HepG2 (cell line): ENCODE measurements around the gene CCDC57. TPM values are rescaled to one million over a fixed set of nuclear protein-coding genes. Genes with fewer than 3 reads are reported as not detected.

Experiments
- CBX5 ChIP-seq: sonication (generic); formaldehyde crosslinking; IDR thresholded peaks from 2 replicates; pipeline ENCODE4 v1.4.0; 2020; ENCODE audit warnings: missing genetic modification reagents, borderline replicate concordance
- CENPBD1 ChIP-seq: sonication (generic); formaldehyde crosslinking; IDR thresholded peaks from 2 replicates; pipeline ENCODE4 v1.8.0; 2022; ENCODE audit warnings: missing genetic modification reagents, low read depth, mild to moderate bottlenecking, borderline replicate concordance
- IRF9 ChIP-seq: sonication (generic); formaldehyde crosslinking; IDR thresholded peaks from 2 replicates; pipeline ENCODE4 v1.8.0; 2022; ENCODE audit warnings: missing genetic modification reagents, mild to moderate bottlenecking, borderline replicate concordance
- KDM2A ChIP-seq: sonication (generic); formaldehyde crosslinking; IDR thresholded peaks from 2 replicates; pipeline ENCODE4 v1.4.0; 2020; ENCODE audit warnings: low read depth, missing genetic modification reagents, borderline replicate concordance
- KLF16 ChIP-seq, 2 experiments: sonication (generic) in 1 of 2; formaldehyde crosslinking in 1 of 2; IDR thresholded peaks; 2 replicates each; pipeline versions ENCODE4 v1.6.1 to v1.8.0; 2016 to 2023; ENCODE audit warnings: missing genetic modification reagents in 2 of 2, missing compliant biosample characterization in 1 of 2
- NFIC ChIP-seq: IDR thresholded peaks from 2 replicates; pipeline ENCODE4 v1.6.1; 2012; ENCODE audit warnings: mild to moderate bottlenecking, low read length, inconsistent platforms
- PBX2 ChIP-seq: IDR thresholded peaks from 2 replicates; pipeline ENCODE4 v1.6.1; 2016; ENCODE audit warnings: control low read depth
- SNAI1 ChIP-seq: sonication (generic); formaldehyde crosslinking; IDR thresholded peaks from 2 replicates; pipeline ENCODE4 v1.5.0; 2020; ENCODE audit warnings: mild to moderate bottlenecking, missing genetic modification reagents, borderline replicate concordance
- TEAD2 ChIP-seq: sonication (generic); formaldehyde crosslinking; IDR thresholded peaks from 2 replicates; pipeline ENCODE4 v1.9.0; 2021; ENCODE audit warnings: missing genetic modification reagents
- ZFY ChIP-seq: sonication (generic); formaldehyde crosslinking; IDR thresholded peaks from 2 replicates; pipeline ENCODE4 v1.4.0; 2020; ENCODE audit warnings: missing genetic modification reagents
- ZNF124 ChIP-seq: sonication (generic); formaldehyde crosslinking; IDR thresholded peaks from 2 replicates; pipeline ENCODE4 v1.4.0; 2020; ENCODE audit warnings: missing genetic modification reagents
- ZNF274 ChIP-seq: sonication (generic); formaldehyde crosslinking; IDR thresholded peaks from 2 replicates; pipeline ENCODE4 v1.5.1; 2020; ENCODE audit warnings: mild to moderate bottlenecking, missing genetic modification reagents
- ZNF317 ChIP-seq: sonication (generic); formaldehyde crosslinking; IDR thresholded peaks from 2 replicates; pipeline ENCODE4 v1.5.0; 2020; ENCODE audit warnings: mild to moderate bottlenecking, missing genetic modification reagents
- ZNF7 ChIP-seq: IDR thresholded peaks from 2 replicates; pipeline ENCODE4 v1.6.1; 2016; ENCODE audit warnings: missing biosample characterization, missing genetic modification reagents
- ZNF790 ChIP-seq: sonication (generic); formaldehyde crosslinking; IDR thresholded peaks from 2 replicates; pipeline ENCODE4 v1.8.0; 2022; ENCODE audit warnings: missing genetic modification reagents, mild to moderate bottlenecking, borderline replicate concordance
- polyA plus RNA-seq, 8 experiments: library from polyadenylated mRNA; depleted of rRNA in 3 of 8; stranded (reverse) in 7 of 8; unstranded in 1 of 8; fragments of >200 nt; fragmentation: Illumina TruSeq in 4 of 8; extraction: Trizol in 4 of 8; gene quantifications; 2 replicates each; pipeline versions ENCODE4 v1.2.1 to v1.2.3, GENCODE V29; 2011 to 2016; ENCODE audit warnings: low read depth in 4 of 8, missing spikeins in 1 of 8, mixed read lengths in 1 of 8; ENCODE audit not compliant: insufficient read depth in 1 of 8
- total RNA-seq, 5 experiments: library from RNA; depleted of rRNA; stranded (reverse); fragments of >200 nt; fragmentation: Illumina TruSeq; extraction: Trizol; gene quantifications; 2 replicates each; pipeline ENCODE4 v1.2.3, GENCODE V29; 2016; ENCODE audit warnings: low read depth in 1 of 5
- TF ChIP-seq, protein P1 (sequence below): sonication (generic); formaldehyde crosslinking; conservative IDR thresholded peaks from 2 replicates; pipeline ENCODE4 v1.4.0; 2020; ENCODE audit warnings: missing genetic modification reagents
- TF ChIP-seq, protein P2 (sequence below): sonication (generic); formaldehyde crosslinking; IDR thresholded peaks from 2 replicates; pipeline ENCODE4 v1.5.1; 2020; ENCODE audit warnings: mild to moderate bottlenecking, missing genetic modification reagents, moderate library complexity
- TF ChIP-seq, protein P3 (sequence below): sonication (generic); formaldehyde crosslinking; IDR thresholded peaks from 2 replicates; pipeline ENCODE4 v1.4.0; 2020; ENCODE audit warnings: low read depth, mild to moderate bottlenecking, missing genetic modification reagents

Gene CCDC57
- total and polyA plus RNA-seq, 2 of the 13 experiments (the other 11 are each of a cell fraction or from before 2014, with no cell fraction given): 59.3 to 59.9 TPM

DNA sequence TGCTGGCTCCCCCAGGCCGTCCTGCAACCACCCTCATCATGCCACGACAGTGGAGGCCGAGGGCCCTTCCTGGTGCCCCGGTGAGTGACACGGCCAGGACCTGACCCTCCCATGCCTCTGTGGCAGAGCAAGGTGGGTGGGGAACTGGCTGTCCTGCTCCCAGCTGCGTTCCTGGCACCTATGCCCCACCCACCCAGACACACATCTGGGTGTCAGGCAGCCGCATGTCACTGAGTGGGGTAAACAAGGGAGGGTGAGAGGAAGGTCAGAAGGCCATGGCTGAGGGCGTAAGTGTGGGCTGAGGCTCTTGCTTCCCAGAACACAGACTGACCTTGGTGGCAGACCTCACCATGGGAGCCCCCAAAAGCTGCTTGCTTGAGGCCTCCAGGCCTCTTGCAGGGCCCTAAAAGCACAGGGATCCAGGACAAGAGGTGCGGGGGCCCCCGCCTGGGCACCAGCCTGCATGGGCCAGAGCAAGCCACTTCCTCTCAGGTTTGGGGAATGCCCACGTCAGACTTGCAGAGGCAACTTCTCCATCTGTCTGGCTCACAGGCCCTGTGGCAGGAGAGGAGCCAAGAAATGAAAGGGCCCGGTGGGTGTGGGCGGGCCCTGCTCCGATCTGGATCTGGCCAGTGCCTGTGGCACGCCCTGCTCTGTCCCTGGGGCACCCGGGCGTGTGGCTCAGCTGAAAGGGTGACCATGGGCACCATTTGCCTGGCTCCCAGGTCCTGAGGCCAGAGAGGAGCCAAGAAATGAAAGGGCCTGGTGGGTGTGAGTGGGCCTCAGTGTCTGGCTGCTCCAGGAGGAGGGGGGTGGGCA is 3.9 kb upstream of the CCDC57 start (continued):
- TF ChIP-seq PBX2 (CRISPR knock-in tag) (no peak), NFIC (no peak), ZNF790 (CRISPR knock-in tag) (no peak), ZNF317 (CRISPR knock-in tag) (no peak), ZNF274 (no peak; the same call in 1 of the 2 replicates), CBX5 (CRISPR knock-in tag) (no peak), KDM2A (CRISPR knock-in tag) (peak; percentile 51; the same call in 1 of the 2 replicates), TEAD2 (CRISPR knock-in tag) (no peak), KLF16 (CRISPR knock-in tag; IDR thresholded peaks at IDR 0.05) (peak in 1 of 2 experiments; percentile 80; a peak in 1 of 4 replicates), CENPBD1 (CRISPR knock-in tag) (no peak), ZNF7 (CRISPR knock-in tag) (no peak), ZFY (CRISPR knock-in tag) (peak; percentile 70), IRF9 (0 out of 2 replicates have a peak, but pooled peaks have one; percentile 26), ZNF124 (CRISPR knock-in tag) (no peak), SNAI1 (no peak)
- TF ChIP-seq, protein P1, sequence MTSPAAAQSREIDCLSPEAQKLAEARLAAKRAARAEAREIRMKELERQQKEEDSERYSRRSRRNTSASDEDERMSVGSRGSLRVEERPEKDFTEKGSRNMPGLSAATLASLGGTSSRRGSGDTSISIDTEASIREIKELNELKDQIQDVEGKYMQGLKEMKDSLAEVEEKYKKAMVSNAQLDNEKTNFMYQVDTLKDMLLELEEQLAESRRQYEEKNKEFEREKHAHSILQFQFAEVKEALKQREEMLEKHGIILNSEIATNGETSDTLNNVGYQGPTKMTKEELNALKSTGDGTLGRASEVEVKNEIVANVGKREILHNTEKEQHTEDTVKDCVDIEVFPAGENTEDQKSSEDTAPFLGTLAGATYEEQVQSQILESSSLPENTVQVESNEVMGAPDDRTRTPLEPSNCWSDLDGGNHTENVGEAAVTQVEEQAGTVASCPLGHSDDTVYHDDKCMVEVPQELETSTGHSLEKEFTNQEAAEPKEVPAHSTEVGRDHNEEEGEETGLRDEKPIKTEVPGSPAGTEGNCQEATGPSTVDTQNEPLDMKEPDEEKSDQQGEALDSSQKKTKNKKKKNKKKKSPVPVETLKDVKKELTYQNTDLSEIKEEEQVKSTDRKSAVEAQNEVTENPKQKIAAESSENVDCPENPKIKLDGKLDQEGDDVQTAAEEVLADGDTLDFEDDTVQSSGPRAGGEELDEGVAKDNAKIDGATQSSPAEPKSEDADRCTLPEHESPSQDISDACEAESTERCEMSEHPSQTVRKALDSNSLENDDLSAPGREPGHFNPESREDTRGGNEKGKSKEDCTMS: no peak
- TF ChIP-seq, protein P2, sequence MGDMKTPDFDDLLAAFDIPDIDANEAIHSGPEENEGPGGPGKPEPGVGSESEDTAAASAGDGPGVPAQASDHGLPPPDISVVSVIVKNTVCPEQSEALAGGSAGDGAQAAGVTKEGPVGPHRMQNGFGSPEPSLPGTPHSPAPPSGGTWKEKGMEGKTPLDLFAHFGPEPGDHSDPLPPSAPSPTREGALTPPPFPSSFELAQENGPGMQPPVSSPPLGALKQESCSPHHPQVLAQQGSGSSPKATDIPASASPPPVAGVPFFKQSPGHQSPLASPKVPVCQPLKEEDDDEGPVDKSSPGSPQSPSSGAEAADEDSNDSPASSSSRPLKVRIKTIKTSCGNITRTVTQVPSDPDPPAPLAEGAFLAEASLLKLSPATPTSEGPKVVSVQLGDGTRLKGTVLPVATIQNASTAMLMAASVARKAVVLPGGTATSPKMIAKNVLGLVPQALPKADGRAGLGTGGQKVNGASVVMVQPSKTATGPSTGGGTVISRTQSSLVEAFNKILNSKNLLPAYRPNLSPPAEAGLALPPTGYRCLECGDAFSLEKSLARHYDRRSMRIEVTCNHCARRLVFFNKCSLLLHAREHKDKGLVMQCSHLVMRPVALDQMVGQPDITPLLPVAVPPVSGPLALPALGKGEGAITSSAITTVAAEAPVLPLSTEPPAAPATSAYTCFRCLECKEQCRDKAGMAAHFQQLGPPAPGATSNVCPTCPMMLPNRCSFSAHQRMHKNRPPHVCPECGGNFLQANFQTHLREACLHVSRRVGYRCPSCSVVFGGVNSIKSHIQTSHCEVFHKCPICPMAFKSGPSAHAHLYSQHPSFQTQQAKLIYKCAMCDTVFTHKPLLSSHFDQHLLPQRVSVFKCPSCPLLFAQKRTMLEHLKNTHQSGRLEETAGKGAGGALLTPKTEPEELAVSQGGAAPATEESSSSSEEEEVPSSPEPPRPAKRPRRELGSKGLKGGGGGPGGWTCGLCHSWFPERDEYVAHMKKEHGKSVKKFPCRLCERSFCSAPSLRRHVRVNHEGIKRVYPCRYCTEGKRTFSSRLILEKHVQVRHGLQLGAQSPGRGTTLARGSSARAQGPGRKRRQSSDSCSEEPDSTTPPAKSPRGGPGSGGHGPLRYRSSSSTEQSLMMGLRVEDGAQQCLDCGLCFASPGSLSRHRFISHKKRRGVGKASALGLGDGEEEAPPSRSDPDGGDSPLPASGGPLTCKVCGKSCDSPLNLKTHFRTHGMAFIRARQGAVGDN: peak; percentile 3
- TF ChIP-seq, protein P3, sequence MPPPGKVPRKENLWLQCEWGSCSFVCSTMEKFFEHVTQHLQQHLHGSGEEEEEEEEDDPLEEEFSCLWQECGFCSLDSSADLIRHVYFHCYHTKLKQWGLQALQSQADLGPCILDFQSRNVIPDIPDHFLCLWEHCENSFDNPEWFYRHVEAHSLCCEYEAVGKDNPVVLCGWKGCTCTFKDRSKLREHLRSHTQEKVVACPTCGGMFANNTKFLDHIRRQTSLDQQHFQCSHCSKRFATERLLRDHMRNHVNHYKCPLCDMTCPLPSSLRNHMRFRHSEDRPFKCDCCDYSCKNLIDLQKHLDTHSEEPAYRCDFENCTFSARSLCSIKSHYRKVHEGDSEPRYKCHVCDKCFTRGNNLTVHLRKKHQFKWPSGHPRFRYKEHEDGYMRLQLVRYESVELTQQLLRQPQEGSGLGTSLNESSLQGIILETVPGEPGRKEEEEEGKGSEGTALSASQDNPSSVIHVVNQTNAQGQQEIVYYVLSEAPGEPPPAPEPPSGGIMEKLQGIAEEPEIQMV (CRISPR knock-in tag): no peak
